Ishikawa (cell line): Measurements from ENCODE around the gene RPL10L.

ENCODE experiments used
- CEBPB ChIP-seq: IDR thresholded peaks from 2 replicates; pipeline ENCODE4 v1.6.1; 2012
- CREB1 ChIP-seq: IDR thresholded peaks from 2 replicates; pipeline ENCODE4 v1.6.1; 2012; ENCODE audit warnings: low read depth
- EGR1 ChIP-seq: IDR thresholded peaks from 2 replicates; pipeline ENCODE4 v1.6.1; 2012
- EP300 ChIP-seq: IDR thresholded peaks from 2 replicates; pipeline ENCODE4 v1.6.1; 2012; ENCODE audit warnings: borderline replicate concordance
- FOXM1 ChIP-seq: IDR thresholded peaks from 2 replicates; pipeline ENCODE4 v1.6.1; 2012; ENCODE audit warnings: low read depth, borderline replicate concordance
- NFIC ChIP-seq: IDR thresholded peaks from 2 replicates; pipeline ENCODE4 v1.6.1; 2012
- RAD21 ChIP-seq: IDR thresholded peaks from 2 replicates; pipeline ENCODE4 v1.6.1; 2012; ENCODE audit warnings: low read depth
- TAF1 ChIP-seq: IDR thresholded peaks from 2 replicates; pipeline ENCODE4 v1.6.1; 2012; ENCODE audit warnings: low read depth, mild to moderate bottlenecking
- TCF12 ChIP-seq: IDR thresholded peaks from 2 replicates; pipeline ENCODE4 v1.6.1; 2012; ENCODE audit warnings: low read depth
- TEAD4 ChIP-seq: IDR thresholded peaks from 2 replicates; pipeline ENCODE4 v1.6.1; 2012
- YY1 ChIP-seq: IDR thresholded peaks from 2 replicates; pipeline ENCODE4 v1.6.1; 2012; ENCODE audit warnings: low read depth
- ZBTB7A ChIP-seq: IDR thresholded peaks from 2 replicates; pipeline ENCODE4 v1.6.1; 2012; ENCODE audit warnings: low read depth
- TF ChIP-seq, protein P1 (sequence below): IDR thresholded peaks from 2 replicates; pipeline ENCODE4 v1.6.1; 2012
- TF ChIP-seq, protein P2 (sequence below): IDR thresholded peaks from 2 replicates; pipeline ENCODE4 v1.6.1; 2012
- TF ChIP-seq, protein P3 (sequence below): IDR thresholded peaks from 2 replicates; pipeline ENCODE4 v1.6.1; 2012; ENCODE audit warnings: low read depth, mild to moderate bottlenecking

Gene RPL10L

DNA sequence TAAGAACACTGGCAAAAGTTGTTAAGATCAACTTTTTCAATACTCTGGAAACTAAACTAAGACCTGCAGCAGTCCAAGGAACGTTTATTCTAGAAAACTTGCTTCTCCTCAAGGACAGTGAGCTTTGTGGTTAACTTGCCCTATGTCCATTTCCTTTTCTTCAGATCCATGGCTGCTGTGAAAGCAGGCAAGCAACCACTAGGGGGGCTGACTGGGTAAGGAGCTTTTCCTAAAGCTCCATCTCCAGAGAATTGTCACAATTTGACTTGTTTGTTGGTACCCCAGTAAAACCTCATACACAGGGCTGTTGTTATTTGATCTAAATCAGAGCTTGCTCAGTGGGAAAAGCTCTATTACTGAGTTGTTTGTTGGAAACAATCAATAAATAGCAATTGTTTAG lies 10.1 kb upstream of the RPL10L start:
- TF ChIP-seq EGR1 (no peak), NFIC (no peak), RAD21 (peak; percentile 7; the same call in 1 of the 2 replicates), TAF1 (no peak), TCF12 (no peak), TEAD4 (no peak)
- TF ChIP-seq, protein P1, sequence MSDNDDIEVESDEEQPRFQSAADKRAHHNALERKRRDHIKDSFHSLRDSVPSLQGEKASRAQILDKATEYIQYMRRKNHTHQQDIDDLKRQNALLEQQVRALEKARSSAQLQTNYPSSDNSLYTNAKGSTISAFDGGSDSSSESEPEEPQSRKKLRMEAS = no peak
- TF ChIP-seq, protein P2, sequence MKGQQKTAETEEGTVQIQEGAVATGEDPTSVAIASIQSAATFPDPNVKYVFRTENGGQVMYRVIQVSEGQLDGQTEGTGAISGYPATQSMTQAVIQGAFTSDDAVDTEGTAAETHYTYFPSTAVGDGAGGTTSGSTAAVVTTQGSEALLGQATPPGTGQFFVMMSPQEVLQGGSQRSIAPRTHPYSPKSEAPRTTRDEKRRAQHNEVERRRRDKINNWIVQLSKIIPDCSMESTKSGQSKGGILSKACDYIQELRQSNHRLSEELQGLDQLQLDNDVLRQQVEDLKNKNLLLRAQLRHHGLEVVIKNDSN = no peak

DNA sequence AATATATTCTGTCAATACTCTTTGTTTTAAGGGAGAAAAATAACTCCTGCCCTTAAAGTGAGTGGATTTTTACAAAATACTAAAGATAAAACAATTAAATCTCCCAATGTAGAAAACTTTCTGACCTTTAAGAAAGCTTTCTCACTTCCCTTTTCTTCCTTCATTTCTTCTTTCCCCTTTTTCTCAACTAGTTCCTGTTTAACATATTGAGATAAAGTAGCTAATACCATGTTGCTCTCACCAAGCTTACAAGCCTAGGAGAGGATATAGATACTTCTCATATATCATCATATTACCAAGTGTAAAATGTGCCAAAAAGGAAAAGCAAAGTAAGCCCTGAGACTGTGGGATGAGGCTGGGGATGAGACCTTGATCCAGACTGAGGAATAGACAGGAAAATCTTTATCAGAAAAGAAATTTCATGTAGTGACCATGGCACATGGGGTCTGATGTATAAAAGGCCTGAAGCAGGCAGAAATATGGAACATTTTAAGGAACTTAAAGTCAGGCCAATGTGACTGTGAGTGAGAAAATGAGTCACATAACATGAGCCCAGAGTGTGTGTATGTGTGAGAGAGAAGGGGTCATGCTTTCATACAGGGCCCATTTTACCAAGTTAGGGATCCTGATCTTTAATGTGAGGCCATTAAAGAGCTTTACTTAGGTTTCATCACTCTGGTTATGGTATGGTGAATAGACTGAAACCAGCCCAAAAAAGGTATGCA lies 1.6 kb upstream of the RPL10L start:
- no peak for TF ChIP-seq TEAD4

DNA sequence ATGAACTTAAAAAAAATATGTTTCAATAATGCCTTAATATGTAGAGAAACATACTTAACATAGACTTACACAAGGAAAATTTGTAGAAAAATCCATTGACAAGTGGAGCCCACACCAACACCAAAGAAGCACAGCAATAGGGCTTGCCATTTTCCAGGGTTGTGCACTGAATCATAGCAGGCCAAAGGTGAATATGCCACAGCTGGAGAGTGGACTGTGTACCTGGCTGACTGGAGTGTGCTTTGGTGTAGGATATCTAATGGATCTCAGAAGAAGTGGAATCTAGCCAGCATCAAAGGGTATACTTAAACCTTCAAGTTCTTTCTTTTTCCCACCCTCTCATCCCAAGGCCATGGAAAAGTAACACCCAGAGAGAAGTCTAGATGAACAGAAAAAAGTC lies 4.8 kb downstream of the RPL10L start:
- TF ChIP-seq RAD21 (no peak), EGR1 (no peak), ZBTB7A (no peak), CREB1 (no peak), TCF12 (no peak), YY1 (no peak), TAF1 (no peak), FOXM1 (no peak), EP300 (no peak), TEAD4 (no peak), NFIC (no peak), CEBPB (no peak)
- TF ChIP-seq, protein P1 = no peak
- TF ChIP-seq, protein P2 = no peak
- TF ChIP-seq, protein P3, sequence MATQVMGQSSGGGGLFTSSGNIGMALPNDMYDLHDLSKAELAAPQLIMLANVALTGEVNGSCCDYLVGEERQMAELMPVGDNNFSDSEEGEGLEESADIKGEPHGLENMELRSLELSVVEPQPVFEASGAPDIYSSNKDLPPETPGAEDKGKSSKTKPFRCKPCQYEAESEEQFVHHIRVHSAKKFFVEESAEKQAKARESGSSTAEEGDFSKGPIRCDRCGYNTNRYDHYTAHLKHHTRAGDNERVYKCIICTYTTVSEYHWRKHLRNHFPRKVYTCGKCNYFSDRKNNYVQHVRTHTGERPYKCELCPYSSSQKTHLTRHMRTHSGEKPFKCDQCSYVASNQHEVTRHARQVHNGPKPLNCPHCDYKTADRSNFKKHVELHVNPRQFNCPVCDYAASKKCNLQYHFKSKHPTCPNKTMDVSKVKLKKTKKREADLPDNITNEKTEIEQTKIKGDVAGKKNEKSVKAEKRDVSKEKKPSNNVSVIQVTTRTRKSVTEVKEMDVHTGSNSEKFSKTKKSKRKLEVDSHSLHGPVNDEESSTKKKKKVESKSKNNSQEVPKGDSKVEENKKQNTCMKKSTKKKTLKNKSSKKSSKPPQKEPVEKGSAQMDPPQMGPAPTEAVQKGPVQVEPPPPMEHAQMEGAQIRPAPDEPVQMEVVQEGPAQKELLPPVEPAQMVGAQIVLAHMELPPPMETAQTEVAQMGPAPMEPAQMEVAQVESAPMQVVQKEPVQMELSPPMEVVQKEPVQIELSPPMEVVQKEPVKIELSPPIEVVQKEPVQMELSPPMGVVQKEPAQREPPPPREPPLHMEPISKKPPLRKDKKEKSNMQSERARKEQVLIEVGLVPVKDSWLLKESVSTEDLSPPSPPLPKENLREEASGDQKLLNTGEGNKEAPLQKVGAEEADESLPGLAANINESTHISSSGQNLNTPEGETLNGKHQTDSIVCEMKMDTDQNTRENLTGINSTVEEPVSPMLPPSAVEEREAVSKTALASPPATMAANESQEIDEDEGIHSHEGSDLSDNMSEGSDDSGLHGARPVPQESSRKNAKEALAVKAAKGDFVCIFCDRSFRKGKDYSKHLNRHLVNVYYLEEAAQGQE = no peak

DNA sequence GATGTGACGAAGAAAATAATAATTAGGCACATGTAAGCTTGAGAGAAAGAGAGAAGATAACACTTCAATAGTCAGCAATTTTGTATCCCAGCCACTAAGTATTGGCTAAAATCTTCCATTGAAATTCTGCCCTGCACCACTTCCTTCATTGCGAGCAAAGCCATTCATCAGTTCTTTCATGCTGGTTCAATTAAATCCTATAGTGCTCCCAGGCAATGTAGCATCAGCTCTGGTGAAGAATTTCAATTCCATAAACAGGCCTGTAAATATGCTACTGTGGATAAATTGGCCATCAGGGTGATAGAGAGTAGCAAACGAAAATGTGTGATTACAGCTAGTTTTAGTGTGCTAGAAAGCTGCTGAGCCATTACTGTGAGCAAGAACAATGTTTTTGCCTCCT lies 24.7 kb downstream of the RPL10L start:
- TF ChIP-seq EGR1 (no peak), TCF12 (no peak), CREB1 (no peak), FOXM1 (no peak), EP300 (no peak), CEBPB (no peak), ZBTB7A (no peak), NFIC (no peak)
- TF ChIP-seq, protein P1 = no peak
- TF ChIP-seq, protein P3 = no peak
